ENCODE data around the gene TMEM126A.
A peak's percentile ranks its signal among the peaks of the same experiment; 100 is the strongest.
"Not testable (repeated sequence)": the region's sequence is repeated elsewhere in the genome, so short reads cannot be mapped to it uniquely, and the experiment has no call there.

Gene TMEM126A

GRCh38 chr11:85647604-85648299 lies at the start of gene TMEM126A:
Gene TMEM126A (plus strand): TSS chr11:85647967. CDS start chr11:85650256, 2,289 bp downstream.
- Histone ChIP-seq H3K36me3 (no peaks in the 10 kb centered on the region), H3K27ac (peak within 1 kb of the TSS; percentile 84), H3K4me3 (ENCODE audit: low read depth in 1 of 2, low read length in 1 of 2) (peak within 1 kb of the TSS; percentile 83), H3K9me3 (no peaks in the 10 kb centered on the region), H3K4me1 (ENCODE audit: control insufficient read depth in 1 of 2, insufficient read depth in 1 of 2, low read depth in 1 of 2, low read length in 1 of 2) (peaks cover 13 to 16% of the 10 kb centered on the region in 2 experiments), H3K27me3 (peaks cover 35% of the 10 kb centered on the region)
- peak; percentile 47 for TF ChIP-seq CTCF (IDR thresholded peaks at IDR 0.05)

- no peaks in the 10 kb centered on the region for H3K36me3 ChIP-seq
- no peaks in the 10 kb centered on the region for H3K4me1 ChIP-seq (ENCODE audit: control insufficient read depth in 1 of 2, insufficient read depth in 1 of 2, low read depth in 1 of 2, low read length in 1 of 2)
- H3K9me3 ChIP-seq = no peaks in the 10 kb centered on the region
- H3K27me3 ChIP-seq = no peaks in the 10 kb centered on the region
- H3K27ac ChIP-seq = no peak overlapping the region
- no peak overlapping the region for H3K4me3 ChIP-seq (ENCODE audit: low read depth in 1 of 2, low read length in 1 of 2)
- TF ChIP-seq CTCF (IDR thresholded peaks at IDR 0.05) = no peak
Observed at GRCh38 chr11:85599083-85599482, 48.7 kb upstream of the TMEM126A start.

- Histone ChIP-seq H3K27ac (no peak overlapping the region), H3K4me1 (ENCODE audit: control insufficient read depth in 1 of 2, insufficient read depth in 1 of 2, low read depth in 1 of 2, low read length in 1 of 2) (no peaks in the 10 kb centered on the region), H3K27me3 (no peaks in the 10 kb centered on the region), H3K36me3 (no peaks in the 10 kb centered on the region), H3K4me3 (ENCODE audit: low read depth in 1 of 2, low read length in 1 of 2) (no peak overlapping the region), H3K9me3 (no peaks in the 10 kb centered on the region)
- TF ChIP-seq CTCF (IDR thresholded peaks at IDR 0.05) = no peak
Observed at GRCh38 chr11:85602526-85603213, 45.1 kb upstream of the TMEM126A start.

GRCh38 chr11:85603220-85603619 lies 44.5 kb upstream of the TMEM126A start:
- Histone ChIP-seq H3K4me1 (ENCODE audit: control insufficient read depth in 1 of 2, insufficient read depth in 1 of 2, low read depth in 1 of 2, low read length in 1 of 2) (no peaks in the 10 kb centered on the region), H3K27me3 (no peaks in the 10 kb centered on the region), H3K9me3 (no peaks in the 10 kb centered on the region), H3K4me3 (ENCODE audit: low read depth in 1 of 2, low read length in 1 of 2) (no peak overlapping the region), H3K36me3 (no peaks in the 10 kb centered on the region), H3K27ac (no peak overlapping the region)
- TF ChIP-seq CTCF (IDR thresholded peaks at IDR 0.05) = no peak

GRCh38 chr11:85606237-85606636 lies 41.5 kb upstream of the TMEM126A start:
- not testable (repeated sequence) for H3K27me3 ChIP-seq; H3K27ac ChIP-seq; H3K4me1 ChIP-seq (ENCODE audit: control insufficient read depth in 1 of 2, insufficient read depth in 1 of 2, low read depth in 1 of 2, low read length in 1 of 2); H3K4me3 ChIP-seq (ENCODE audit: low read depth in 1 of 2, low read length in 1 of 2); H3K9me3 ChIP-seq; H3K36me3 ChIP-seq

- not testable (repeated sequence) for H3K9me3 ChIP-seq; H3K4me1 ChIP-seq (ENCODE audit: control insufficient read depth in 1 of 2, insufficient read depth in 1 of 2, low read depth in 1 of 2, low read length in 1 of 2); H3K4me3 ChIP-seq (ENCODE audit: low read depth in 1 of 2, low read length in 1 of 2); H3K36me3 ChIP-seq; H3K27me3 ChIP-seq; H3K27ac ChIP-seq
Observed at GRCh38 chr11:85608621-85609020, 39.1 kb upstream of the TMEM126A start.

- H3K4me3 ChIP-seq (ENCODE audit: low read depth in 1 of 2, low read length in 1 of 2); H3K36me3 ChIP-seq; H3K4me1 ChIP-seq (ENCODE audit: control insufficient read depth in 1 of 2, insufficient read depth in 1 of 2, low read depth in 1 of 2, low read length in 1 of 2); H3K27me3 ChIP-seq; H3K9me3 ChIP-seq; H3K27ac ChIP-seq: not testable (repeated sequence)
Observed at GRCh38 chr11:85609286-85609685, 38.5 kb upstream of the TMEM126A start.

- not testable (repeated sequence) for H3K27ac ChIP-seq; H3K36me3 ChIP-seq; H3K4me3 ChIP-seq (ENCODE audit: low read depth in 1 of 2, low read length in 1 of 2); H3K4me1 ChIP-seq (ENCODE audit: control insufficient read depth in 1 of 2, insufficient read depth in 1 of 2, low read depth in 1 of 2, low read length in 1 of 2); H3K27me3 ChIP-seq; H3K9me3 ChIP-seq
Observed at GRCh38 chr11:85611643-85612042, 36.1 kb upstream of the TMEM126A start.
